Calu3 (cell line): ENCODE results near the gene SAP30. TPM values are rescaled to one million over a fixed set of nuclear protein-coding genes. Genes with fewer than 3 reads are reported as not detected.

Experiments used
- BruUV-seq: library from RNA; stranded (reverse); fragments of 400-500 nt; replicated peaks from 2 replicates; lab custom pipeline; 2021; lab: Mats Ljungman, UMichigan
- CTCF ChIA-PET: fragments of 300-600 bp; sonication (Branson Sonifier 250); formaldehyde crosslinking; loops from one replicate; lab custom pipeline; 2022; ENCODE audit warnings: antibody characterized with exemption; lab: Charles Lee
- DNase-seq: peaks from one replicate; pipeline ENCODE4 v3.0.0; 2022
- H3K27ac Mint-ChIP-seq: one replicate; pipeline ENCODE4 v1.8.0; 2022; ENCODE audit warnings: mixed read lengths; ENCODE audit not compliant: unreplicated experiment
- H3K27me3 Mint-ChIP-seq: one replicate; pipeline ENCODE4 v1.8.0; 2022; ENCODE audit warnings: mixed read lengths; ENCODE audit not compliant: unreplicated experiment
- H3K36me3 Mint-ChIP-seq: one replicate; pipeline ENCODE4 v1.8.0; 2022; ENCODE audit warnings: mild to moderate bottlenecking, moderate library complexity, mixed read lengths; ENCODE audit not compliant: insufficient read depth, unreplicated experiment
- H3K4me1 Mint-ChIP-seq: one replicate; pipeline ENCODE4 v1.8.0; 2022; ENCODE audit warnings: mild to moderate bottlenecking, low read depth, mixed read lengths; ENCODE audit not compliant: unreplicated experiment
- H3K4me3 Mint-ChIP-seq: one replicate; pipeline ENCODE4 v1.8.0; 2022; ENCODE audit warnings: mild to moderate bottlenecking, low read depth, moderate library complexity, mixed read lengths; ENCODE audit not compliant: unreplicated experiment
- H3K9me3 Mint-ChIP-seq: one replicate; pipeline ENCODE4 v1.8.0; 2022; ENCODE audit warnings: low read depth, mixed read lengths; ENCODE audit not compliant: unreplicated experiment
- CTCF ChIP-seq: fragments of 200-600 bp; IDR thresholded peaks from one replicate; pipeline ENCODE4 v1.8.0; 2022; ENCODE audit warnings: antibody characterized with exemption; ENCODE audit not compliant: unreplicated experiment
- intact Hi-C: fragments of 100-400 bp; cut with micrococcal nuclease; formaldehyde crosslinking; loops from one replicate; pipeline ENCODE4 v1.10.0; 2022; ENCODE audit not compliant: unreplicated experiment
- total RNA-seq: library from RNA; stranded (reverse); gene quantifications from 2 replicates; pipeline ENCODE4 v1.2.3, GENCODE V29; 2022

The SAP30 gene
- total RNA-seq, 1 experiment from 2014 or later = 12.7 TPM

- H3K9me3 Mint-ChIP-seq = no peaks in the 10 kb centered on the region
- no peak overlapping the region for H3K4me3 Mint-ChIP-seq
- no peak for DNase-seq
- BruUV-seq = no TSS peak
- no peaks in the 10 kb centered on the region for H3K4me1 Mint-ChIP-seq
- CTCF ChIA-PET = no interaction called here
- TF ChIP-seq CTCF = no peak
- intact Hi-C loops = no loop called here
- H3K36me3 Mint-ChIP-seq = no peaks in the 10 kb centered on the region
- H3K27me3 Mint-ChIP-seq = no peaks in the 10 kb centered on the region
- no peak overlapping the region for H3K27ac Mint-ChIP-seq
Measured at GRCh38 chr4:173401063-173401462, 30.3 kb downstream of the SAP30 start.

GRCh38 chr4:173403051-173403450, 32.3 kb downstream of the SAP30 start:
- Mint-ChIP-seq H3K4me1 (no peaks in the 10 kb centered on the region), H3K27ac (no peak overlapping the region), H3K27me3 (no peaks in the 10 kb centered on the region), H3K4me3 (no peak overlapping the region), H3K9me3 (no peaks in the 10 kb centered on the region), H3K36me3 (no peaks in the 10 kb centered on the region)
- no peak for DNase-seq
- intact Hi-C loops = no loop called here
- BruUV-seq = no TSS peak
- CTCF ChIA-PET = no interaction called here
- TF ChIP-seq CTCF = no peak

GRCh38 chr4:173404296-173404865, 33.6 kb downstream of the SAP30 start:
- Mint-ChIP-seq H3K4me1 (no peaks in the 10 kb centered on the region), H3K27ac (no peak overlapping the region), H3K36me3 (no peaks in the 10 kb centered on the region), H3K9me3 (no peaks in the 10 kb centered on the region), H3K27me3 (no peaks in the 10 kb centered on the region), H3K4me3 (no peak overlapping the region)
- DNase-seq = no peak
- intact Hi-C loops = no loop called here
- BruUV-seq = no TSS peak
- CTCF ChIA-PET = no interaction called here
- no peak for TF ChIP-seq CTCF

- Mint-ChIP-seq H3K4me1 (no peaks in the 10 kb centered on the region), H3K9me3 (no peaks in the 10 kb centered on the region), H3K27ac (no peak overlapping the region), H3K36me3 (no peaks in the 10 kb centered on the region), H3K4me3 (no peak overlapping the region), H3K27me3 (no peaks in the 10 kb centered on the region)
- CTCF ChIA-PET = no interaction called here
- intact Hi-C loops = no loop called here
- no TSS peak for BruUV-seq
- DNase-seq = no peak
- TF ChIP-seq CTCF = no peak
Measured at GRCh38 chr4:173405840-173406606, 35.3 kb downstream of the SAP30 start.
